NB4 (cell line): ENCODE measurements around the gene STK11IP.

Experiments
- DNase-seq: peaks from one replicate; pipeline ENCODE4 v3.0.0; 2010; ENCODE audit warnings: low read depth
- H3K4me3 ChIP-seq: one replicate; pipeline ENCODE4 v1.5.1; 2011; ENCODE audit warnings: mild to moderate bottlenecking, low read depth, low read length, moderate library complexity
- CTCF ChIP-seq: IDR thresholded peaks from one replicate; pipeline ENCODE4 v1.5.1; 2012; ENCODE audit warnings: low read depth, low read length
- MAX ChIP-seq: IDR thresholded peaks from 2 replicates; pipeline ENCODE4 v1.6.1; 2011; ENCODE audit warnings: low read depth, low read length
- MYC ChIP-seq: IDR thresholded peaks from 2 replicates; pipeline ENCODE4 v1.6.1; 2011; ENCODE audit warnings: low read depth, low read length
- POLR2A ChIP-seq: IDR thresholded peaks from 2 replicates; pipeline ENCODE4 v1.6.1; 2011; ENCODE audit warnings: mild to moderate bottlenecking; ENCODE audit not compliant: insufficient read length; ENCODE audit errors: extremely low read depth

The STK11IP gene

GRCh38 chr2:219557791-219558785 lies 39.6 kb upstream of the STK11IP start:
- DNase-seq: no peak
- TF ChIP-seq POLR2A (no peak), CTCF (no peak), MAX (no peak), MYC (no peak)
- H3K4me3 ChIP-seq: no peak overlapping the region

GRCh38 chr2:219559156-219559915 lies 38.3 kb upstream of the STK11IP start:
- no peak for DNase-seq
- TF ChIP-seq MAX: no peak
- TF ChIP-seq CTCF: no peak
- no peak for TF ChIP-seq MYC
- no peak for TF ChIP-seq POLR2A
- no peak overlapping the region for H3K4me3 ChIP-seq

- no peak overlapping the region for H3K4me3 ChIP-seq
- peak; percentile 52 for TF ChIP-seq CTCF
- no peak for TF ChIP-seq MYC
- no peak for DNase-seq
These were observed 37.4 kb upstream of the STK11IP start for GRCh38 chr2:219560037-219560892.

GRCh38 chr2:219560893-219561178 lies 36.8 kb upstream of the STK11IP start:
- TF ChIP-seq MAX (no peak), POLR2A (no peak), CTCF (no peak), MYC (no peak)

GRCh38 chr2:219561179-219562048 lies 36.2 kb upstream of the STK11IP start:
- H3K4me3 ChIP-seq: no peak overlapping the region
- no peak for TF ChIP-seq MAX
- TF ChIP-seq MYC: no peak
- no peak for TF ChIP-seq CTCF
- TF ChIP-seq POLR2A: no peak
- no peak for DNase-seq

More at GRCh38 chr2:219560893-219561178, 36.8 kb upstream of the STK11IP start:
- no peak overlapping the region for H3K4me3 ChIP-seq
- no peak for DNase-seq
